GM15510 (cell line): ENCODE data around the gene ZNF423.

Source experiments
- POLR2A ChIP-seq: IDR thresholded peaks from 3 replicates; pipeline ENCODE4 v1.6.1; 2011; ENCODE audit warnings: borderline replicate concordance; ENCODE audit not compliant: insufficient read length; ENCODE audit errors: extremely low read depth

ZNF423 gene

GRCh38 chr16:49622084-49622390 is 233.9 kb downstream of the ZNF423 start:
- no peak for TF ChIP-seq POLR2A

GRCh38 chr16:49621241-49622083 is 234.4 kb downstream of the ZNF423 start:
- no peak for TF ChIP-seq POLR2A

- TF ChIP-seq POLR2A, result no peak
Observed at GRCh38 chr16:49620869-49621240, 235.1 kb downstream of the ZNF423 start.

- no peak for TF ChIP-seq POLR2A
Observed at GRCh38 chr16:49620158-49620868, 235.6 kb downstream of the ZNF423 start.

- TF ChIP-seq POLR2A, result no peak
Observed at GRCh38 chr16:49619811-49620157, 236.1 kb downstream of the ZNF423 start.

GRCh38 chr16:49618955-49619354 is 237.0 kb downstream of the ZNF423 start:
- no peak for TF ChIP-seq POLR2A

GRCh38 chr16:49617710-49618330 is 238.1 kb downstream of the ZNF423 start:
- no peak for TF ChIP-seq POLR2A

GRCh38 chr16:49617016-49617629 is 238.8 kb downstream of the ZNF423 start:
- TF ChIP-seq POLR2A, result no peak

- no peak for TF ChIP-seq POLR2A
Observed at GRCh38 chr16:49615576-49615975, 240.3 kb downstream of the ZNF423 start.

- TF ChIP-seq POLR2A, result no peak
Observed at GRCh38 chr16:49610983-49611382, 244.9 kb downstream of the ZNF423 start.

- no peak for TF ChIP-seq POLR2A
Observed at GRCh38 chr16:49608779-49609178, 247.1 kb downstream of the ZNF423 start.

GRCh38 chr16:49608098-49608497 is 247.8 kb downstream of the ZNF423 start:
- no peak for TF ChIP-seq POLR2A

GRCh38 chr16:49605536-49606254 is 250.2 kb downstream of the ZNF423 start:
- no peak for TF ChIP-seq POLR2A

- no peak for TF ChIP-seq POLR2A
Observed at GRCh38 chr16:49604602-49605001, 251.3 kb downstream of the ZNF423 start.

- no peak for TF ChIP-seq POLR2A
Observed at GRCh38 chr16:49603956-49604355, 252.0 kb downstream of the ZNF423 start.
